ENCODE data around the gene MOV10. TPM values are rescaled to one million over a fixed set of nuclear protein-coding genes. Genes with fewer than 3 reads are reported as not detected.

MOV10 gene
- polyA plus RNA-seq, 1 donor (not counting 4 experiments of a cell fraction or from before 2014, with no cell fraction given): 28.6 TPM

DNA sequence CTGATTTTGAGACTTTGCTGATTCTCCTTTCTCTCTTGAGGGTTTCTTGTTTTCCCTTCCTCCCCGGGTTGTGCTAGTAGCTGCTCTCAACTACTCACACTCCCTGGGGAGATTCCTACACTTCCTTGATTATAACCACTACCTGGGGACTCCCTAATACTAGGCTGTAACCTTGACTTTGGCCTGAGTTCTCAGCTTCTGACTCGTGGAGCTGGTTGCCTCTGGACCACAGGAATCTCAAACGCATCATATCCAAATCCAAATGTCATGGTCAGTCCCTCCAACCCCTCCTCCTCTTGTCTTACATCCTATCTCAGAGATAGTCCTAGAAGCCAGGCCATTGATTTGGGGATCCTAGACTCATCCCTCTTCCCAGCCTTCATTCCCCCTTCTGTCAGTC is 12.0 kb downstream of the MOV10 start:
- DNase-seq (ENCODE audit: low read depth, low spot score): no peak
- no peak overlapping the region for H3K9ac ChIP-seq (ENCODE audit: control insufficient read depth, extremely low read depth, insufficient read depth, low read length)
- no peak overlapping the region for H3K27ac ChIP-seq (ENCODE audit: control insufficient read depth, insufficient read depth, low read length)
- dilution Hi-C loops (cut with MboI; ENCODE audit: extremely low pct_ligation_motif_present, low sequenced_read_pairs): no loop called here
- H3K36me3 ChIP-seq (ENCODE audit: control insufficient read depth in 2 of 2, extremely low read depth in 1 of 2, insufficient read depth in 2 of 2, low read length in 2 of 2): peaks cover 4 to 10% of the 10 kb centered on the region in 2 experiments
- no peak for TF ChIP-seq EZH2 (IDR thresholded peaks at IDR 0.05; ENCODE audit: low read length)
- TF ChIP-seq, protein P1, sequence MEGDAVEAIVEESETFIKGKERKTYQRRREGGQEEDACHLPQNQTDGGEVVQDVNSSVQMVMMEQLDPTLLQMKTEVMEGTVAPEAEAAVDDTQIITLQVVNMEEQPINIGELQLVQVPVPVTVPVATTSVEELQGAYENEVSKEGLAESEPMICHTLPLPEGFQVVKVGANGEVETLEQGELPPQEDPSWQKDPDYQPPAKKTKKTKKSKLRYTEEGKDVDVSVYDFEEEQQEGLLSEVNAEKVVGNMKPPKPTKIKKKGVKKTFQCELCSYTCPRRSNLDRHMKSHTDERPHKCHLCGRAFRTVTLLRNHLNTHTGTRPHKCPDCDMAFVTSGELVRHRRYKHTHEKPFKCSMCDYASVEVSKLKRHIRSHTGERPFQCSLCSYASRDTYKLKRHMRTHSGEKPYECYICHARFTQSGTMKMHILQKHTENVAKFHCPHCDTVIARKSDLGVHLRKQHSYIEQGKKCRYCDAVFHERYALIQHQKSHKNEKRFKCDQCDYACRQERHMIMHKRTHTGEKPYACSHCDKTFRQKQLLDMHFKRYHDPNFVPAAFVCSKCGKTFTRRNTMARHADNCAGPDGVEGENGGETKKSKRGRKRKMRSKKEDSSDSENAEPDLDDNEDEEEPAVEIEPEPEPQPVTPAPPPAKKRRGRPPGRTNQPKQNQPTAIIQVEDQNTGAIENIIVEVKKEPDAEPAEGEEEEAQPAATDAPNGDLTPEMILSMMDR (optimal IDR thresholded peaks at IDR 0.05 in 1 of 3, IDR thresholded peaks at IDR 0.05 in 1 of 3, conservative IDR thresholded peaks at IDR 0.05 in 1 of 3; ENCODE audit: extremely low read depth in 1 of 3, insufficient read depth in 2 of 3, low read length in 3 of 3): no peak
- no peaks in the 10 kb centered on the region for H3K9me3 ChIP-seq (ENCODE audit: control insufficient read depth, low read depth, low read length)
- peak overlapping the region; percentile 66 for H3K4me2 ChIP-seq (ENCODE audit: control insufficient read depth, extremely low read depth, insufficient read depth, low read depth, low read length)
- H3K9me1 ChIP-seq (ENCODE audit: control insufficient read depth, extremely low read depth, insufficient read depth, low read length): no peaks in the 10 kb centered on the region
- no peak overlapping the region for H2AFZ ChIP-seq (ENCODE audit: control insufficient read depth, low read length)
- peaks cover 25% of the 10 kb centered on the region for H3K4me1 ChIP-seq (ENCODE audit: control insufficient read depth, extremely low read depth, insufficient read depth, low read length)
- H3K4me3 ChIP-seq (ENCODE audit: control insufficient read depth in 2 of 3, extremely low read depth in 1 of 3, insufficient read depth in 2 of 3, low read depth in 1 of 3, low read length in 3 of 3): no peak overlapping the region
- H3K27me3 ChIP-seq (ENCODE audit: control insufficient read depth, extremely low read depth, insufficient read depth, low read length): no peaks in the 10 kb centered on the region
- no peaks in the 10 kb centered on the region for H4K20me1 ChIP-seq (ENCODE audit: control insufficient read depth, extremely low read depth, insufficient read depth, low read length)
- peaks cover 6% of the 10 kb centered on the region for H3K79me2 ChIP-seq (ENCODE audit: control insufficient read depth, insufficient read depth, low read length)
- no peak for FAIRE-seq

DNA sequence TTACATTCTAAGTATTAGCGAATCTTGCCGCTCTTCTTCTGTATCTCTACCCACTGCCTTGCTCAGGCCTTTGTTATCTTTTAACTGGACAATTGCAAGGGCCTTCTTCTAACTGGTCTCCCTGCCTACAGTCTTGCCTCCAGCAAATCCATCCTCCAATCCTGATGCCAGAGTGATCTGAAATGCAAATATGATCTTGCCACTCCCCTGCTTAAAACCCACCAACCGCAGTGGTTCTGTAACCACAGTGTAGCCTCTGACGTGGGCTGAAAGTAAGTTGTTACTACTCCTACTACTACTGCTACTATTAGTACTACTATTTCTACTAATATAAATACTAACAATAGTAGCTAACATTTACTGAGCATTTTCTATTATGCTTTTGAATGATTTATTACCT is 12.4 kb downstream of the MOV10 start:
- no peak for FAIRE-seq
- H3K9ac ChIP-seq (ENCODE audit: control insufficient read depth, extremely low read depth, insufficient read depth, low read length): no peak overlapping the region

More for the DNA sequence above, 12.4 kb downstream of the MOV10 start:
- Histone ChIP-seq H4K20me1 (ENCODE audit: control insufficient read depth, extremely low read depth, insufficient read depth, low read length) (no peaks in the 10 kb centered on the region), H3K79me2 (ENCODE audit: control insufficient read depth, insufficient read depth, low read length) (peaks cover 6% of the 10 kb centered on the region), H3K27me3 (ENCODE audit: control insufficient read depth, extremely low read depth, insufficient read depth, low read length) (no peaks in the 10 kb centered on the region), H3K4me2 (ENCODE audit: control insufficient read depth, extremely low read depth, insufficient read depth, low read depth, low read length) (peak overlapping the region; percentile 66), H2AFZ (ENCODE audit: control insufficient read depth, low read length) (no peak overlapping the region), H3K36me3 (ENCODE audit: control insufficient read depth in 2 of 2, extremely low read depth in 1 of 2, insufficient read depth in 2 of 2, low read length in 2 of 2) (peaks cover 4 to 13% of the 10 kb centered on the region in 2 experiments), H3K9me1 (ENCODE audit: control insufficient read depth, extremely low read depth, insufficient read depth, low read length) (no peaks in the 10 kb centered on the region), H3K9me3 (ENCODE audit: control insufficient read depth, low read depth, low read length) (no peaks in the 10 kb centered on the region), H3K4me1 (ENCODE audit: control insufficient read depth, extremely low read depth, insufficient read depth, low read length) (peaks cover 25% of the 10 kb centered on the region), H3K4me3 (ENCODE audit: control insufficient read depth in 2 of 3, extremely low read depth in 1 of 3, insufficient read depth in 2 of 3, low read depth in 1 of 3, low read length in 3 of 3) (no peak overlapping the region), H3K27ac (ENCODE audit: control insufficient read depth, insufficient read depth, low read length) (peak overlapping the region; percentile 75)
- DNase-seq (ENCODE audit: low read depth, low spot score): no peak
- dilution Hi-C loops (cut with MboI; ENCODE audit: extremely low pct_ligation_motif_present, low sequenced_read_pairs): no loop called here
- no peak for TF ChIP-seq EZH2 (IDR thresholded peaks at IDR 0.05; ENCODE audit: low read length)
- TF ChIP-seq, protein P1 (optimal IDR thresholded peaks at IDR 0.05 in 1 of 3, IDR thresholded peaks at IDR 0.05 in 1 of 3, conservative IDR thresholded peaks at IDR 0.05 in 1 of 3; ENCODE audit: extremely low read depth in 1 of 3, insufficient read depth in 2 of 3, low read length in 3 of 3): no peak
